Tibial nerve (tissue), 4 donors: ENCODE data around the gene PTPRD. TPM values are rescaled to one million over a fixed set of nuclear protein-coding genes. Genes with fewer than 3 reads are reported as not detected.

ENCODE experiments used
- DNase-seq, 2 donors: peaks; one replicate each; pipeline ENCODE4 v3.0.0-alpha.2; 2019; ENCODE audit warnings: low spot score in 2 of 2
- H3K27ac ChIP-seq, 4 donors: fragments of 200-600 bp; sonication (generic) in 3 of 4; one replicate each; pipeline ENCODE4 v1.5.1; 2017 to 2019; ENCODE audit warnings: mild to moderate bottlenecking in 1 of 4
- H3K27me3 ChIP-seq, 2 donors: fragments of 200-600 bp; sonication (generic) in 1 of 2; one replicate each; pipeline versions ENCODE4 v1.5.1 to v1.6.0; 2017 to 2019
- H3K36me3 ChIP-seq, 3 donors: fragments of 200-600 bp; sonication (generic); one replicate each; pipeline ENCODE4 v1.5.1; 2018 to 2019
- H3K4me1 ChIP-seq, 4 donors: fragments of 200-600 bp; sonication (generic) in 3 of 4; one replicate each; pipeline ENCODE4 v1.5.1; 2017 to 2019
- H3K4me3 ChIP-seq, 4 donors: fragments of 200-600 bp; sonication (generic) in 3 of 4; one replicate each; pipeline ENCODE4 v1.5.1; 2017 to 2019; ENCODE audit warnings: mild to moderate bottlenecking in 1 of 4, moderate library complexity in 1 of 4
- H3K9me3 ChIP-seq, 4 donors: fragments of 200-600 bp; sonication (generic) in 3 of 4; one replicate each; pipeline ENCODE4 v1.5.1; 2017 to 2019
- CTCF ChIP-seq, 5 experiments: fragments of 200-600 bp in 3 of 5; fragments of 450-650 bp in 2 of 5; sonication (generic) in 3 of 5; IDR thresholded peaks; one replicate each; pipeline ENCODE4 v1.5.1; 2016 to 2019; ENCODE audit warnings: antibody characterized with exemption in 5 of 5, mild to moderate bottlenecking in 3 of 5, moderate library complexity in 2 of 5
- EP300 ChIP-seq, 2 donors: sonication (generic); formaldehyde crosslinking; IDR thresholded peaks; one replicate each; pipeline ENCODE4 v1.6.1; 2017; ENCODE audit warnings: antibody characterized with exemption in 2 of 2, mild to moderate bottlenecking in 1 of 2
- POLR2A ChIP-seq, 2 donors: fragments of 450-650 bp; IDR thresholded peaks; one replicate each; pipeline ENCODE4 v1.6.1; 2017; ENCODE audit warnings: antibody characterized with exemption in 2 of 2, mild to moderate bottlenecking in 2 of 2, moderate library complexity in 2 of 2
- WGBS, 2 donors: methylation state at CpG; one replicate each; pipeline ENCODE4 v1.1.5; 2018; 5-methylcytosine and 5-hydroxymethylcytosine counted together
- total RNA-seq, 4 donors: library from RNA; depleted of rRNA; stranded (reverse); fragments of >200 nt; gene quantifications; one replicate each; pipeline ENCODE4 v1.1.0, GENCODE V29; 2016

The PTPRD gene
- total RNA-seq, 4 donors from 2014 or later = 1.7 to 13.2 (median 5.1) TPM

GRCh38 chr9:9912459-9912858 lies 700.3 kb downstream of the PTPRD start:
- peaks cover 0 to 19% (median 4%) of the 10 kb centered on the region in 4 donors for H3K9me3 ChIP-seq
- no peaks in the 10 kb centered on the region for H3K4me1 ChIP-seq
- no peaks in the 10 kb centered on the region for H3K27me3 ChIP-seq
- no peak for DNase-seq
- no peak overlapping the region for H3K27ac ChIP-seq
- H3K4me3 ChIP-seq = no peak overlapping the region
- WGBS, 2 donors = 3 to 4% methylated on average over 2 of the region's 2 CpGs
- no peak for TF ChIP-seq CTCF (IDR thresholded peaks at IDR 0.05)
- no peak for TF ChIP-seq POLR2A (IDR thresholded peaks at IDR 0.05)
- no peak for TF ChIP-seq EP300 (IDR thresholded peaks at IDR 0.05)
- no peaks in the 10 kb centered on the region for H3K36me3 ChIP-seq

GRCh38 chr9:9905736-9906135 lies 707.1 kb downstream of the PTPRD start:
- no peaks in the 10 kb centered on the region for H3K4me1 ChIP-seq
- TF ChIP-seq CTCF (IDR thresholded peaks at IDR 0.05) (no peak), POLR2A (IDR thresholded peaks at IDR 0.05) (no peak), EP300 (IDR thresholded peaks at IDR 0.05) (no peak)
- no peak overlapping the region for H3K4me3 ChIP-seq
- WGBS, 2 donors = 58 to 60% methylated on average over 3 of the region's 3 CpGs
- no peak for DNase-seq
- H3K9me3 ChIP-seq = no peaks in the 10 kb centered on the region
- no peak overlapping the region for H3K27ac ChIP-seq
- no peaks in the 10 kb centered on the region for H3K27me3 ChIP-seq
- H3K36me3 ChIP-seq = no peaks in the 10 kb centered on the region

GRCh38 chr9:9904041-9904440 lies 708.8 kb downstream of the PTPRD start:
- Histone ChIP-seq H3K4me3 (no peak overlapping the region), H3K36me3 (no peaks in the 10 kb centered on the region), H3K9me3 (no peaks in the 10 kb centered on the region), H3K4me1 (no peaks in the 10 kb centered on the region), H3K27me3 (no peaks in the 10 kb centered on the region), H3K27ac (no peak overlapping the region)
- DNase-seq = no peak
- 21 to 24% methylated on average over 3 of the region's 3 CpGs for WGBS, 2 donors
- TF ChIP-seq POLR2A (IDR thresholded peaks at IDR 0.05) (no peak), EP300 (IDR thresholded peaks at IDR 0.05) (no peak), CTCF (IDR thresholded peaks at IDR 0.05) (no peak)

- H3K4me1 ChIP-seq = no peaks in the 10 kb centered on the region
- TF ChIP-seq EP300 (IDR thresholded peaks at IDR 0.05) = no peak
- TF ChIP-seq CTCF (IDR thresholded peaks at IDR 0.05) = no peak
- no peak for TF ChIP-seq POLR2A (IDR thresholded peaks at IDR 0.05)
- H3K27me3 ChIP-seq = no peaks in the 10 kb centered on the region
- H3K4me3 ChIP-seq = no peak overlapping the region
- no peak for DNase-seq
- H3K36me3 ChIP-seq = no peaks in the 10 kb centered on the region
- H3K27ac ChIP-seq = no peak overlapping the region
- no peaks in the 10 kb centered on the region for H3K9me3 ChIP-seq
- WGBS, 2 donors = 42% methylated on average over 4 of the region's 4 CpGs
Observed at GRCh38 chr9:9901624-9902023, 711.2 kb downstream of the PTPRD start.

GRCh38 chr9:9893837-9894236 lies 719.0 kb downstream of the PTPRD start:
- Histone ChIP-seq H3K9me3 (no peaks in the 10 kb centered on the region), H3K27ac (no peak overlapping the region), H3K4me3 (no peak overlapping the region), H3K36me3 (no peaks in the 10 kb centered on the region), H3K27me3 (no peaks in the 10 kb centered on the region), H3K4me1 (no peaks in the 10 kb centered on the region)
- WGBS, 2 donors = 41 to 60% methylated on average over 1 of the region's 1 CpG
- TF ChIP-seq CTCF (IDR thresholded peaks at IDR 0.05) = no peak
- no peak for DNase-seq
